ENCODE measurements around the gene ZBTB42.
A peak's percentile ranks its signal among the peaks of the same experiment; 100 is the strongest.

ZBTB42 gene

GRCh38 chr14:104783484-104784217 is 17.2 kb upstream of the ZBTB42 start:
- DNase-seq = no peak

DNA sequence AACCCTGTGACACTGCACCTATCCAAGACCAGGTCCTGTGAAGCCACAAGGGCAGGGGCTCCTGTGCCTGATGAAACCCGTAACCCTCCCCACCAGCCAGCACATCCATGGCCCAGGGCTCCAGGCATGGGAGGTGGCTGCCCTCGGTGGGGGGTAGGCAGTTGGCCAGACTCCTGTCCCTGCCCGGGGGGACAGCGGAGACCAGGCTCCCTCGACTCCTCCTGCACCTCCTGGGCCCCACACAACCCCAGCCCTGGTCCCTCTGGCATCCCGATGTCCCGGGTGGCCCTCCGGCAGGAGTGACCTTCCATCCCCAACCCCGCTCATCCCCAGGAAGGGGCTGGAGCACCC is 16.7 kb upstream of the ZBTB42 start:
- DNase-seq = no peak

DNA sequence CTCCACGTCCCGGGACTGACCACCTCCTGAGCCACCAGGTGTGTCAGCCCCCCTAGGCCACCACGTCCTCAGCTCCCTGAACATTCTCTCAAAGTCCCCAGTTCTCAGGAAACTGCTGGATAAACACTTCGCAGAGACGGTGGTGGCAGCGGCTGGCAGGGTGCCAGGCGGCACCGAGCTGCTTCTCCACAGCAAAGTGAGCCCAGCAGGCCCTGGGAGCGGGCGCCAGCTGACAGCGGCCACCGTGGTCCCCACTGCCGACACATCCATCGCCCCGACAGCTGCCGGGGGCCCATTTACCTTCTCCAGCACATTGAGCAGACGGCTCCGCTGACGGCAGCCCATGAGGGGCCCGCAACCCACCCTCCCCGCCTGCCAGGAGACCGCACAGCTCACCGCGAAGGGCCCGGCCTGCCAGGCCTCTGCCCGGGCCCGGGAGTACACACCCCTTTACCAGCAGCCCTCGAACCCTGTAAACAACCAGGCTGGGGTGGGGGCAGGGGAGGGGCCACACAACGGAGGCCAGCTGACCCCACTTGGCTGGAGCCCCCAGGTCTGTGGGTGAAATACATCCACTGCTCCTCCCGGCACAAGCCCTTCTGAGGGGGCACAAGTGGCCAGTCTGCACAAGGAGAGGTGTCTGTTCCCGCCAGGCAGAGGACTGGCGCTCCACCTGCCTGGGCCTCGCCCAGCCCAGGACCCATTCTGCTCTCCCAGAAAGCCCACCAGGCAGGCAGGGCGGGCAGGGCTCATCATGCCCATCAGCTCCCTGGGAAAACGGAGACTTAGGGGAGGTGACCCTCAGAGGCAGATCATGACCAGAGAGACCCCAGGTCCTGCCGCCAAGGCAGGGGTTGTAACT is 15.8 kb upstream of the ZBTB42 start:
- DNase-seq = no peak

- DNase-seq = no peak
Observed at GRCh38 chr14:104785708-104786080, 15.2 kb upstream of the ZBTB42 start.

DNA sequence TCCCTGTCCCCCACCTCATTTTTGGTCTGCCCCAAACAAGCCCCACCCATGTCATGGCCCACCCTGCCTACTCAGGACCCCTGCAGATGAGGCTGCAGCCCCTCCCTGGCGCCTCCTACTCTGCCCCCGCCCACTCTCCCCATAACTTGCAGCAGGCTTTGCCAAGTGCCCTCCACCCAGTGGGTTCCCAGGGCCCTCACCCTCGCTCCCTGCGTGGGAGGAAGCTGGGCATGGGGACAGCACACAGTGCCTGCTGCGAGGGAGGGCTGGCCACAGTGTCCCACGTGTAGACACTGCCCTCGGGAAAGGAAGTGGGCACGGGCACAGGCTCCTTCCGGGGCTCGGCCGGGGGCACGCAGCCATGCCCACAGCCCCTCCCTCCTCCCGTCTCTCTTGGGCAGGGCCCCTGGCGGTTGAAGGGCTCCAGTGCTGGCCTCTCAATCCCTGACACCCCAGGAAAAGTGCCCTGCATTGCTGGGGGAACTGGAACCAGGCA is 14.8 kb upstream of the ZBTB42 start:
- no peak for DNase-seq

DNA sequence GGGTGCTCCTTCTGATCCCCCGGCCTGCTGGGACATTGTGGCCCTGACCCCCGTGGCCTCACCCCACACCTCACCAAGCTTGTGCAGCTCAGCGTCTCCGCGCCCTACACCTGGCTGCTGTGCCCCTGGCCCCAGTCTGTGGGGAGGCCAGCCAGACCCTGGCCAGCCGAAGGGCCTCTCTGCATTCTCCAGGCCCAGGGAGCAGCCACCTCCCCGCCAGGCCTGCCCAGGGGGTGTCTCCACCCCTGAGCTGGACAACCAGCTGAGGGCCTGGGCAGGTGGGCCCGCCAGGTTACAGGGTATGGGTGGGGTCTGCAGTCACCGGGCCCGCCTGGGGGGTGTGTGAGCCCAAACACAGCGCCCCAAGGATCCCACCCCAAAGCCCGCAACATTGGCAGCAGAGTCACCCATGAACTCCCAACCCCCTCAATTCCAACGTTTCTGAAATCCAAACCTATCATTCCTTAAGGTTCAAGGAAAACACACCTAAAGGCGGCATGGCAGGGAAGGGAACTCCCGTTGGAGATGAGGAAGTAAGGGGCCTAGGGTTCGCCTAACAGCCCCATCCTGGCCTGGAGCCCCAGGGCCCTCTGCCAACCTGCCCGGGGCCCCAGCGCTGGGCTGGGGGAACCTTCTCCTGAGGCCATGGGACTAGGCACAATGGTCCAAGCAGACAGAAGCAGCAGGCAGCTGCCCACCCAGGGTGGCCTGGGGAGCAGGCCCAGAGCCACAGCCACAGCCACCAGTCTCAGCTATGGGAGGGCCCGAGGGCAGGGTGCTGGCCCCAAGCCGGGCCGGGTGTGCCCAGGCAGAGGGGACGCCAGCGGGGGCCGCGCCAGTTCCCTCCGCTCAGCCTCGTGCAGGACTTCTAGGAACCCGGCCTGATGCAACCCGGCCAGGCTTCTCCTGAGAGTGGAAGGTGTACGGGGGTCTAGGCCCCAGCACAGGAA is 13.9 kb upstream of the ZBTB42 start:
- no peak for DNase-seq

DNA sequence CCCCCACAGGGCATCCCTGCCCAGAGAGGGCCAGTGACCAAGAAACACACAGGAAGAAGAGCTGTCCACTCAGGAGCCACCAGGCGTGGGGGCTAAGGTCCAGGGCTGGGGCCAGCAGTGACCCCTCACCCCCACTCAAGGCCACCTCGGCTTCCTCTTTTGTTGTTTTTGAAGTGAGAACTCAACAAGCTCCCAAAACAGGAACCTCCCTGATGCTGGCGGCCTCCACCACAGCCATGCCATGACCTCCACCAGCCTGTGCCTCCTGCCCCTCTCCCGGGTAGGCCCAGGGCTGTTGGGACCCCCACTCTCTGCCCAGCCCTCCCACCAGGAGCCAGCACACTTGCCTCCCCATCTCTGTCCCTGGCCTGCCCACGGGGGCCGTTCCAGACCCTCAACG is 13.2 kb upstream of the ZBTB42 start:
- DNase-seq = no peak

DNA sequence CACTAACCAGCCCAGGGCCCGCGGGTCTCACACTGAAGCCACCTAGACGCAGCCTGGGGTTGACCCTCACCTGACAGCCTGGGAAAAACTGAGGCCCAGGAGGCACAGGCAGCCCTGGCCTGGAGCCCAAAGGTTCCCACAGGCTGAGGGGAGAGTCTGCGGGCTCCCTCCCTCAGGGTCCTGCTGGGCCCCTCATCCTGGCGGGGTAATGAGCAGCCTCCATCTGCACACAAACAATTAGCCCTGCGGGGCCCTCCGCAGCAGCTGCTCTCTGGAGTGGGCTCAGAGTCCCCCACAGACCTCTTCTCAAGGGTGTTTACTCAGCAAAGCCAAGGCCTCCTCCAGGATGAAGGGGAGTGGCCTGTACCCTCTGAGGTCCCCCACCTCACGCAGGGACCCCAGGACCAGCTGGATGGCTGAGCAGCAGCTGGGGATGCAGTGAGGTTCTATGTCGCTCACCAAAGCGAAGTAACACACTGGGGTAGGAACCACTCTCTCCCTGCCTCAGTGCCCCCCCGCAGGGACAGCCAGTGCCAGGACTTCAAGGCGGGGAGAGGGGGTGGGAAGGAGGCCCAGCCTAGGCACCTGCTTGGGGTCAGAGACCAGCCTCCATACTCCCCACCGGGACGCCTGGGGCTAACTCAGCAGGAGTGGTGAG is 12.6 kb upstream of the ZBTB42 start:
- DNase-seq = no peak

GRCh38 chr14:104788873-104789663 is 11.8 kb upstream of the ZBTB42 start:
- DNase-seq = no peak

GRCh38 chr14:104789752-104790743 is 10.9 kb upstream of the ZBTB42 start:
- no peak for DNase-seq

- no peak for DNase-seq
Observed at GRCh38 chr14:104791425-104791824, 9.5 kb upstream of the ZBTB42 start.

- DNase-seq = no peak
Observed at GRCh38 chr14:104792101-104792884, 8.6 kb upstream of the ZBTB42 start.

GRCh38 chr14:104792945-104793702 is 7.8 kb upstream of the ZBTB42 start:
- no peak for DNase-seq

- DNase-seq = no peak
Observed at GRCh38 chr14:104793703-104793959, 7.3 kb upstream of the ZBTB42 start.

- DNase-seq = peak; percentile 84
Observed at GRCh38 chr14:104794099-104794498, 6.8 kb upstream of the ZBTB42 start.

- DNase-seq = no peak
Observed at GRCh38 chr14:104794631-104794992, 6.3 kb upstream of the ZBTB42 start.

DNA sequence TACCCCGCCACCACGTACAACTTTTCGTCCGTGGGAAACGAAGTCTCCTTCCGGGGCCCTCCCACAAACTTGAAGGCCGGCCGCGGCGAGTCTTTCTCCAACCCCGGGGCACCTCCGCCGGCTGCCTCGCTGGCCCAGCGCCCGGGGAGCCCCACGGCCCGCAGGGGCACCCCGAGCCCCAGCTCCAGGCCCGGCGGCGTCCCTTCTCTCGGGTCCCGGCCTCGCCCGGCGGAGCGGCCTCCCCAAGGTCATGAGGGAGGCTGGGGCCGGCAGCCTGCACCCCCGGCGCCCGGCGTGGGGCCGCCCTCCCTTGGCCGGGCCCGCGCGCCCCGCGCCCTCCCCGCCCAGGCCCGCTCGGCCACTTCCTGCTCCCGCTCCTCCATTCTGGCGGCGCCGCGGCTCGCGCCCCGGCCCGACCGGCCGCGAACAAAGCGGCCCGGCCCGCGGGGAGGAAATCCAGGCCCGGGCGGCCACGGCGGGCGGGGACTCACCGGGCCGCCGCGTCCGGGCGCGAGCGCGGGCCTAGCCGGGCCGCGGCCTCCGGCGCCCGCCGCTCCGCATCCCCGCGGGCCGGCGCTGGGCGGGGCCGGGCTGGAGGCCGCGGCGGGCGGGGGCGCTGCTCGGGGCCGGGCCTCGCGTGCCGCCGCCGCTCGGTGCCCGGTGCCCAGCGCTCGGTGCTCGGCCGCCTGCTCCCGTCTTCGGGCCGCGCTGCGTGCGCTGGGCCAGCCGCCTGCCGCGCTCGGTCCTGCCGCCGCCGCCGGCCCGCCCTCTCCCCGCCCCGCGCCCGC is 5.7 kb upstream of the ZBTB42 start, which contains the start of gene AKT1:
AKT1 (minus strand) TSS at position 756 of the 788 bp plus-strand sequence. CDS start 3,105 bp downstream, outside the sequence.
- peak; percentile 68 for DNase-seq
